GM18511 (cell line): ENCODE measurements around the gene OBSL1.

Experiments used
- ATAC-seq: cut with Tn5 transposase; IDR thresholded peaks from one replicate; pipeline ENCODE4 v1.9.1; 2021; ENCODE audit warnings: mild to moderate bottlenecking, moderate library complexity; ENCODE audit not compliant: unreplicated experiment

The OBSL1 gene

DNA sequence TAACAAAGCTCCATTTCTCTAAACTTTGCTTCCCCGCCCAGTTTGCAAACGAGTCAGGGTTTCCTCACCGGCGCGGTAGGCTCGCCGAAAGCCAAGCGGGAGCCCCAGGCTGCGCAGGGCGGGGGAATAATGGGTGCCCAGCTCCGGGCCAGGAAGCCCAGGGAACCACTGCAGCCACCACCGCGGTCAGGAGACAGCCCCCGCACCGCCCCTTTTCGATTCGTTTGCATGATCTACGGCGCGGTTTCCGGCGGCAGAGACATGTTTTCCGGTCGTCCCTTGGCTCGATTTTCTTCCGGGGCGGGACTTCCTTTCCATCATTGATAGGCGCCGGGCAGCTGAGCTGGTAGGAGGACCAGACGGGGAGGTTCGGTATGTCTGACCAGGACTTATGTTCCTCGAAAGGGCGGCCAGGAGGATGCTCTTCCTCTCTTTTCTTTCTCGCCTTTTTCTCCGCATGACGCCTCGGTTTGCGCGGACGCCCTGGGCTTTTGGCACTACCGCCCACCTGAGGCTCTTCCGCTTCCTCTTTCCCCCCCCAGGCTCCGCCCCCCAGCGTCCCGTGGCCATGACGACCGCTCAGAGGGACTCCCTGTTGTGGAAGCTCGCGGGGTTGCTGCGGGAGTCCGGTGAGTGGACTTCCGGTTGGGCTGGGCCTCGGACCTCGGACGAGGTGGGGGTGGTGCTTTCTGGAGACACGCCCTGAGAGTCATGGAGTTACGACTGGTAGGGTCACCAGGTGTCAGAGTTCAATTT is 26.4 kb upstream of the OBSL1 start, which contains the start of gene STK11IP:
STK11IP (plus strand) TSS at position 306 of the 756 bp plus-strand sequence; CDS start at position 569, 263 bp downstream.
- ATAC-seq: peak; percentile 95

DNA sequence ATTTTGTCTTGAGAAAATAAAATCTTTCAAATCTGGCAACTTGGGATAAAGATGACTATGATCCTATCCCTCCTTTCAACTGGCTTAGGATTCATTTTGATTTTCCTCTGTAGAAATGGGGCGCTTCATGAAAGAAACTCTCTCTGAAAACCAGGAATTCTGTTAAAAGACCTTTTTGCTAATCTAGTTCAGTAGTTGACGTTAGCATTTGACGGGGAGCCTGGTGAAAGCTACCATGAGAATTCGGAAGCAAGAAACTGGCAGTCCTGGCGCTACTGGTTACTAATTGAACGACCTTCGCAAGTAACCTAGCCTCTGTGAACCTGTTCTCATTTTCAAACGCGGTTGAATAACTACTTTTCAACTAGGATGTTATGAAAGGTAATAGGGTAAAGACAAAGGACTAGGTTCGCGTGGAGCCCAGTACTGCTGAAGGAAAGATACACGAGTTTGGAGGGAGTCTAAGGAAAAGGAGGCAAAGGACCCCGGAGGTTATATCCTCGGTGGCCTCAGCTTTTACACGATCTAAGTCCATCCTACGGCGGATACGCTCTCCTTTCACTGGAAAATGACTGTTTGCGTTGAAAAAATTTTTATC is 25.7 kb upstream of the OBSL1 start:
- peak; percentile 6 for ATAC-seq

DNA sequence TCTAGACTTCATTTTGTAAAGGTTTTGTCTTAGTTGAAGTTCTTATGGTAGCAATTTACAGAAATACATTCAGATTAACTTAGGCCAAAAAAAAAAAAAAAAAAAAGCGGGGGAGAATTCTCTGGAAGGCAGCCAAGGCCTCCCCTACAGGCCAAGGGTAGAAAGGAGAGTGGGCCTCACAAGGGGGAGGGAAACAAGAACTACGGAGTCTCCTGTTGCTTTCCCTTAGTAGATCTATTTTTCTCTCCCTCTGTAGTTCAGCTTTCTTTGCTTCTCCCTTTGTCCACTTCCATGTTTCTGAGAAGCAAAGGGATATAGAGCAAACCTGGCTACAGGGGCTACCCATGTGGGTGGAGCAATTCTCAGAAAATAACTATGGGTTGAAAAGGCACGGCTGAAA is 23.9 kb upstream of the OBSL1 start:
- ATAC-seq: no peak

DNA sequence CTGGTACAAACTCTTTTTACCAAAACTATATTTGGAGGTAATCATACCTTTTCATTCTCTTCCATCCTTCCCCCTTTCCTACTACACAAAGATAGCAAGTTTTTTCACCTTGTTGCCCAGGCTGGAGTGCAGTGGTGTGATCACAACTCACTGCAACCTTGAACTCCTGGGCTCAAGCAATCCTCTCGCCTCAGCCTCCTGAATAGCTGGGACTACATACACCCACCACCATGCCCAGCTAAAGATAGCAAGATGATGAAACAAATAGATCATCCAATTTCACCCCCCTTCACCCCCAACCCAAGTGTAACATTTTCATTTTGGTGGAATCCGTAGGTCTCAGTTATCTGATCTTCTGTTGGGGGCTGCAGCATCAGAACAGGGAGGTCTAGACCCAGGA is 21.8 kb upstream of the OBSL1 start:
- ATAC-seq: no peak

DNA sequence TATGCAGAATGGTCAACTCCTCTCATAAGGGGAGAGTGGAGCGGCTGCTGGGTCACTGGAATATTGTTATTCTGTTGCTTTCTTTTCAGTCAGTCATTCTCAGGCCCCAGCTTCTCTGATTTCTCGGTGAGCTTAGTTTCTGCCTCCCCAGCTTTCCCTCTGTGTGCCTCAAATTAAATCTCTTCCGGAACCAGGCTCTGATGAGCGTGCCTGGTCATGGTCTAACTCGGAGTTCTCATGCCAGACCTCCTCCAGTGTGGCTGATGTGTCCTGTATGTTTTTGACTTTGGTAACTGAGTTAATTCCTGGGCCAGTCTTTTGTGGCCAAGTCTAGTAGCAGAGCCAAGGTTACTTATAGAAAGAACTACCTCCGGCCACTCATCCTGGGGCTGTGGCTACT is 21.4 kb upstream of the OBSL1 start:
- ATAC-seq: no peak

DNA sequence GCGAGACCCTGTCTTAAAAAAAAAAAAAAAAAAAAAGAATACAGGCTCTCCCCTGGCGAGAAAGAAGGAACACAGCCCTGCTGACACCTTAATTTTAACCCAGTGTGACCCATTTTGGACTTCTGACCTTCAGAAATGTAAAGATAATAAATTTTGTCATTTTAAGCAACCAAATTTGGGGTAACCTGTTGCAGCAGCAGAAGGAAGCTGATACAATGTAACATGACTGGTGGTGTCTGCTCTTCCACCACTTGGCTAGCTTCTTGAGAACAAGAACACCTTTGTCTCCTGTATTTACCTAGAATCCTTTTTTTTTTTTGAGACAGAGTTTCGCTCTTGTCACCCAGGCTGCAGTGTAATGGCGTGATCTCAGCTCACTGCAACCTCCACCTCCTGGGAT is 19.8 kb upstream of the OBSL1 start:
- no peak for ATAC-seq

DNA sequence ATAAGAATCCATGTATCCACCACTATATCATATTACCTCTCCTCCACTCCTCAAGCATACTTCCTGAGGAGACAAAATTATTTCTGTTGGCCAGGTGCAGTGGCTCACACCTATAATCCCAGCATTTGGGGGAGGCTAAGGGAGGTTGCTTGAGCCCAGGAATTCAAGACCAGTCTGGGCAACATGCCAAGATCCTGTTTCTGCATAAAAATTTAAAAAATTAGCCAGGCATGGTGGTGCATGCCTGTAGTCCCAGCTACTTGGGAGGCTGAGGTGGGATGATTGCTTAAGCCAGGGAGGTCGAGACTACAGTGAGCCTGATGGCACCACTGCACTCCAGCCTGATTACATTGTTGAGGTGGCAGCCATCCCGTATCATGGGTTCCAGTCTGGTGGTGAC is 10.0 kb upstream of the OBSL1 start:
- no peak for ATAC-seq

DNA sequence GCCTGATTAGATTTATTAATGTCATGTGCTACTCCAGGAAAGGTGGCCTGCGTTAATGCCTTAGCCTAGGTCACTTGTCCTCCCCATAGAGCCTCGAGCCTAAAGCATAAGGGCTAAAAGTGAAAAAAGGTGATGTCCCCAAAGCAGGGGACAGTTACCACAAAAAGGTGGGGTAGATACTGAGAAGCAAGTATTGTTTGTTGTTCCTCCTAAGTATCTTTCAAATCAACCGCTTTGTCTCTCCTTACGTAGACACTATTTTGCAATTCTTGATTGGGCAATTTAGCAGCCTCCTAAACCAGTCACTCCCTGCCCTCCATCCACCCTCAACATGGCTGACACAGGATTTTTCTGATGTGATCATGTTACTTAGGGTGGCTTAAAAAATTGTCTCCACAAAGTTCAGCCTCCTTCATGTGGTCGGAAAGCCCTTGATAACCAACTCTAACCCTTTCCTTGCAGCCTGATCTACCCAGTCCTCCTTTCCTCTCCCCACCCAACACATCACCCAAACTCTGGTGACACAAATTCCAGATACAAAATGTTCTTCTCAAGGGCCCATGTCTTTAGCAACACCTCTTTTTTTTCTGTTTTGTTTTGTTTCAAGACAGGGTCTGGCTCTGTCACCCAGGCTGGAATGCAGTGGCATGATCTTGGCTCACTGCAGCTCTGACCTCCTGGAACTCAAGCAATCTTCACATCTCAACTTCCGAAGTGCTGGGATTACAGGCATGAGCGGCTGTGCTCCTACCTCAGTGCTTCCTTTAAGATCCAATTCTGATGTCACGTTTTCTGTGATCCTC is 7.7 kb upstream of the OBSL1 start:
- no peak for ATAC-seq

DNA sequence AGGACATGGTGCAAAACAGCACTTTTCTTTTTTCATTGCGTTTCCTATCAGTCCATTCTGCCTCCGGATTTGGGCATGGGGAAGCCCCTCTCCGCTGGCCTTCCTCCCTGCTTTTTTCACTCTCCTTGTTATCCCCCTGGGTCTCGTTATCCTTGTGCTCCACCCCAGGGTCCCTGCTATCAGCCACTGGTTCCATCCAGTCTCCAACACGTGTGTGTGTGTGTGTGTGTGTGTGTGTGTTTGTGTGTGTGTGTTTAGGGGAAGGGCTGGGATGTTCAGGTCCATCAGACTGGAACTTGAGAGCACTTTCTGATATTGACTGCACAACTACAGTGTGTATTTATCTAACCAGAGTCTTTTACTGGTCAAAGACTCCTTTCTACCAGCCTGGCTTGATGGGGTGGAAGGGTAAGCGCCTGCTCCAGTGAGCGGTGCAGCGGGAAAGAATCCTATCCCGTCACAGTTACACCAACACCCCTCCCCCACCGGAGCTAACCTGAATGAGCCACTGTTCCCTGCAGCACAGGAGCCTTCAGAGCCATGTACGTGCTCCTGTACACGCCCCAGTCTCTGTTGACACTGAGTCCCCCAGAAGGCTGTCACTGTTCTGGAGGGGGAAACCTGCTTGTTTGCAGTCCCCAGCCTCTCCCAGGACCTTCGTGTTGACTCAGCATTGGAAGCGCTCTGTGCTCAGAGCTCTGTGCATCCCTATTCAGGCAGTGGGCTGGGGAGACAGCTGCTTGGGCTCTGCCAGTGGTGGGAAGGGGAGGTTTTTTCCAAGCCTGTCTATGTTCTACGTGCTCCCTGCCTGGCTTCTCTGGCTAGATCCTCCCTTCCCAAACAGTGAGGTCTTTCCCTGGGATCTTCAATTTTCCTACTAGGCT is 5.4 kb upstream of the OBSL1 start:
- ATAC-seq: no peak

DNA sequence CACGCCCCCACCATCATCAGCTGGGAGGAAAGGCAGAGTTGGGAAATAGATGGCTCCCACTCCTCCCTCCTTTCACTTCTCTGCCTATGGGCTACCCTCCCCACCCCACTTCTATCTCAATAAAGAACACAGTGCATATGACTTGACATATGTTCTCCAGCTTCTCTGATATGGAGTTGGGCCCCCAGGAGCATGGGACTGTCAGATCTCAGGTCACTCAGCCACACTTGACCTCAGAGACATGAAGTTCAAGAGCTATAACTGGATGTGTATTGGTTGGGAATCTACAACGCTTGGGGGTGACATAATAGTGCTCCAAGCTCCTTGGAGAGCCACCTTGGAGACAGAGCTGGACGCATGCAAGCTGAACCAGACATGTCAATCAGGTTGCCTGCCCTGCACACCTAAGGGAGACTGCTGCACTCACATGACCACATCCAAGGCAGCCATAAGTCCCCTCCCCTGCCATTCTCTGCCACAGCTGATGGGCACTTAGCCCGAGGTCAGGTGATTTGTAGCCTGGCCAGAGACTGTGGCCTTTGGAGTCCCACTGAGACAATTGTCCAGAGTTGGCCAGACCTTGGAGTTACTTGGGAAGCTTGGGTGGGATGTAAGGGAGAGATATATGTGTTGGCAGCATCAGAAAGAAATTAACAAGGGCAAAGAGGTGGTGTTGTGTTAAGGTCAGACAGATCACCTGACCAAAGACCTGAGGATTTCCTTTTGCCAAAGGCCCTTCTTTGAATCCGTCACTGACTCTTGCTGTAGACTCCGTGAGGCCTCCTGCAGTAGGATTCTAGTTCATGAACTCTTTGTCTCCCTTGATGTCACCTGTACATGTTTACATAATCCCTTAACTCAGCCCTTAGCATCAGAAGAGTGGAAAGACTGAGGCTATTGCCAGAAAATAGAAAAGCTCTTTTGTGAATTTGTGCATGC is 4.5 kb upstream of the OBSL1 start:
- ATAC-seq: no peak

DNA sequence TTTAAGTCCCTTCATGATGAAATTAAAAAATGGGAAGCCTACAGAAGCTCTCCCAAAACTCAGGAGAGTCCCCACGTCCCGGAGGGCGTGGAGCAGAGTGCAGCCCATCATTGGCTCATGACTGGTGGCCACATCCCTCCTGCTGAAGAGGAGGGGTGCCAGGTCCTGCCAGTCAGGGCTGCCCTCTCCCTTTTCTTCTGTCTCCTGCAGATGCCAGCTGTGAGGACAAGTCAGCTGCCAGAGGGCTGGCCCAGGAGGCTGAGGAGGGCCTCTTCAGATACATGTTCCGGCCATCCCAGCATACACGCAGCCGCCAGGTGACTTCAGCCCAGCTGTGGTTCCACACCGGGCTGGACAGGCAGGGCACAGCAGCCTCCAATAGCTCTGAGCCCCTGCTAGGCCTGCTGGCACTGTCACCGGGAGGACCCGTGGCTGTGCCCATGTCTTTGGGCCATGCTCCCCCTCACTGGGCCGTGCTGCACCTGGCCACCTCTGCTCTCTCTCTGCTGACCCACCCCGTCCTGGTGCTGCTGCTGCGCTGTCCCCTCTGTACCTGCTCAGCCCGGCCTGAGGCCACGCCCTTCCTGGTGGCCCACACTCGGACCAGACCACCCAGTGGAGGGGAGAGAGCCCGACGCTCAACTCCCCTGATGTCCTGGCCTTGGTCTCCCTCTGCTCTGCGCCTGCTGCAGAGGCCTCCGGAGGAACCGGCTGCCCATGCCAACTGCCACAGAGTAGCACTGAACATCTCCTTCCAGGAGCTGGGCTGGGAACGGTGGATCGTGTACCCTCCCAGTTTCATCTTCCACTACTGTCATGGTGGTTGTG is 3.4 kb upstream of the OBSL1 start:
- ATAC-seq: no peak

DNA sequence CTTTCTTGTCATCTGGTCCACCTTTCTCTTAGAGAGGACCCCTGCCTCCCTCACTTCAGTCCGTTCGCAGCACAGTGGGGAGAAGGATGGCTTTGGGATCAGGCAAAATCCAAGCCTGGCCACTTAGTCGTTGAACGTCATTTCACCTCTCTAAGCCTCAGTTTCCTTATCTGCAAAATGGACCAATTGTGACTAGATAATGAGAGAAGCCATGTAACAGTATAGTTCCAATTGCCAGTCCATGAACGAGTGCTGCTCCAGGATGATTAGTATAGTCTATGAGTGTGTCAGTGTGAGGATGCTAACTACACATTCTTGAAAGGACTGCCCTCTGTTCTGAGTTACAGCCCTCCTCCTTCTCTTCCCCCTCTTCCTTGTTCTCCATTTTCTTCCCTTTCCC is 1.8 kb upstream of the OBSL1 start:
- ATAC-seq: no peak

DNA sequence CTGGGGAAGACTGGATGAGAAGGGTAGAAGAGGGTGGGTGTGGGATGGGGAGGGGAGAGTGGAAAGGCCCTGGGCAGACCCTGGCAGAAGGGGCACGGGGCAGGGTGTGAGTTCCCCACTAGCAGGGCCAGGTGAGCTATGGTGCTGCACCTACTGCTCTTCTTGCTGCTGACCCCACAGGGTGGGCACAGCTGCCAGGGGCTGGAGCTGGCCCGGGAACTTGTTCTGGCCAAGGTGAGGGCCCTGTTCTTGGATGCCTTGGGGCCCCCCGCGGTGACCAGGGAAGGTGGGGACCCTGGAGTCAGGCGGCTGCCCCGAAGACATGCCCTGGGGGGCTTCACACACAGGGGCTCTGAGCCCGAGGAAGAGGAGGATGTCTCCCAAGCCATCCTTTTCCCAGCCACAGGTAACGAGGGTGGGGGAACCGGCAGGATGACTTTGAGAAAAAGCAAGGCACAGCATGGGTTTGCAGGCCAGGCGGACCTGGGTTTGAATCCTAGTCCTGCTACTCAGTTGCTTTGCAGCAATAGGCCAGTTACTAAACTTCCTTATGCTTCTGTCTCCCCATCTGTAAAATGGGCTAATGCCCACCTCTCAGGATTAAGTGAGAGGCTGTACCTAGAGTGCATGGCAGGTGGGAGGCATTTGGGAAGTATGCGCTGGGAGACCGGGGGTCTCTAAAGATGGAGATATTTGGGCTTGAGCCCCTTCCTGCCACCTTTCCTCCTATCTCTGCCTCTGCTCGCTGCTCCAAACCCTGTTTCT is 1.1 kb upstream of the OBSL1 start, which contains the start of gene INHA:
INHA (plus strand) TSS at position 74 of the 765 bp plus-strand sequence; CDS start at position 139, 65 bp downstream.
- no peak for ATAC-seq

DNA sequence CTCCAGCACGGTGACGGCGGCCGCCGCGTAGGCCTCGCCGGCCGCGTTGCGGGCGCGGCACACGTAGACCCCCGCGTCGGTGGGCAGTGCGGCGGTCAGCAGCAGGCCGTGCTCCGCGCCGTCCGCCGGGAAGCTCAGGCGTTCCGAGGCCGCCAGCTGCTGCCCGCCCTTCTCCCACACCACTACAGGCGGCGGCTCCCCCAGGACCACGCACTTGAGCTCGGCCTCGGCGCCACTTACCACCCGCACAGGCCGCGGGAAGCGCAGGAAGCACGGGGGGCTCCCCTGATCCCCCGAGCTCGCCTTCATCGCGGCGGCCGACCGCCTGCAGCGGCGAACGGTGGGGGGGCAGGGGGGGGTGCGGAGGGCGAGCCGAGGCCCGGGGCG is 422 bp downstream of the OBSL1 start:
- no peak for ATAC-seq

DNA sequence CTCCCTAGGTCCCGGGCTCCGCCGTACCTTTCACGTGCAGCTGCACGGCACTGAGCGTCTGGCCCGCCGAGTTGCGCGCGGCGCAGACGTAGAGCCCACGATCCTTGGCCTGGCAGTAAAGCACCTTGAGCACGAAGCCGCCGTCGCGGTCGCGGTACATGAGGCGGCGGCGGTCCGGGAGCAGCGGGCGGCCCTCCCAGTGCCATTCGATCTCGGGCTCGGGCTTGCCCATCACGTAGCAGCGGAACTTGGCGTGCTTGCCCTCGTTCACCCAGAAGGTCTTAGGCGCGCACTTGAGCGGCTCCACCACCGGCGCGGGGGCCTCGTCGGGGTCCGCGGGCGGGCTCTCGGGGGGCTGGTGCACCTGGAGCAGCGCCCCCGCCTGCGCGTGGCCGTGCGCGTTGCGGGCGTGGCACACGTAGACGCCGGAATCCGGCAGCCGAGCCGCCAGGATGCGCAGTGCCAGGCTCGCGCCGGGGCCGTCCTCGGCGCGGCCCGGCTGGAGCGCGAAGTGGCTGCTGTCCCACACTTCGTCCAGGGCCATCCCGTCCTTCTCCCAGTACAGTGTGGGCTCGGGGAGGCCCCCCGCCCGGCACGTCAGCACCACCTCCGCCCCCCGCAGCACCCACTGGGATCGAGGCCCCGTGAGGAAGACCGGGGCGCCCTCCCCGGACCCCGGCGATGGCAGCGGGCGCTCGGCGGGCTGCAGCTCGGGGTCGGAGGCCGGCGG is 980 bp downstream of the OBSL1 start:
- ATAC-seq: no peak

DNA sequence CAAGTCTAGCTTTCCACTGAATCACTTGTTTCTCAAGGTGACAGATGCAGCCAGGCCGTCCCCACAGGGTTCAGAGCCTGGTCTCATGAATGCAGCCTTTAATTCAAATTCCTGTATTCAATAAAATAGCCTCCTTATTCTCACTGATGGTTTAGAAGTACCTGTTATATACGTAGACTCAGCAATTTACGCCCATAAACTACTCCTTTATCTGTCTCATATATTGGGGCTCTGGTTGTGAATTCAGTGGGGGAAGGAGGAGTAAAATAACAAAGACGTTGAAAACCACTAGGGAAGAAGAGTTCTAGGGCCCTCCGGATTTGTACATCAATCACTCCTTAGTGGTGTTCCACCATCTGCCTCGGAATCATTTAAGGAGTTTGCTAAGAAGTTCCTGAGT is 1.7 kb downstream of the OBSL1 start:
- no peak for ATAC-seq

DNA sequence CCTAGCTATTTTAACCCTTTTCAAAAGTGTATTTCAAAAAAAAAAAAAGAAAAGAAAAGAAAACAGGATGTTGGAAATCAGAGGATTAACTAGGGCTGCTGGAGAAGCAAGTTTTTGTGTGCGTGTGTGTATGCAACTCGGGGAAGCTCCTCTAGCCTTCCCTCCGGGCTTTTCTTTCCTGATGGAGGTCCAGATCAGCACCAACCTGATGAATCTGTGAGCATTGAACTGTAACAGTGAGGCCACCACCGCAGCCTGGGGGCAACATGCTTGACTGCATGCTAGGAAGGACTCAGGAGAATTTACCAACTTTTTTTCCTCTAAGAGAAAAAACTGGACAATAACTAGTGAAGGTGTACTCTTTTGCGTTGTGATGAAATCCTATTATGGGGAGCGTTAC is 2.3 kb downstream of the OBSL1 start:
- no peak for ATAC-seq
